Neural cell (in vitro differentiated cells): ENCODE results near the gene WSB1. TPM values are rescaled to one million over a fixed set of nuclear protein-coding genes. Genes with fewer than 3 reads are reported as not detected.
"Not testable (repeated sequence)": the region's sequence is repeated elsewhere in the genome, so short reads cannot be mapped to it uniquely, and the experiment has no call there.

Experiments
- H2AFZ ChIP-seq: fragments of 200-600, 300-800 bp; sonication (generic), shearing (Covaris generic); 2 replicates; pipeline ENCODE4 v1.6.0; 2014; ENCODE audit warnings: low read depth, mild to moderate bottlenecking, antibody characterized with exemption, low read length, moderate library complexity
- H3F3A ChIP-seq: fragments of 200-600 bp; shearing (Covaris generic); 2 replicates; pipeline ENCODE4 v1.6.1; 2016; ENCODE audit warnings: mild to moderate bottlenecking, moderate library complexity, mixed read lengths, antibody characterized with exemption, low read length; ENCODE audit not compliant: insufficient read depth, poor library complexity, severe bottlenecking
- H3K27ac ChIP-seq: fragments of 200-600, 300-800 bp; sonication (generic), shearing (Covaris generic); 2 replicates; pipeline ENCODE4 v1.5.1; 2014; ENCODE audit warnings: mild to moderate bottlenecking, low read length, moderate library complexity
- H3K27me3 ChIP-seq: fragments of 300-800, 200-600 bp; sonication (generic), shearing (Covaris generic); 2 replicates; pipeline ENCODE4 v1.6.0; 2014; ENCODE audit warnings: mild to moderate bottlenecking, low read depth, low read length, moderate library complexity; ENCODE audit not compliant: insufficient read depth
- H3K36me3 ChIP-seq: fragments of 300-800, 200-600 bp; sonication (generic), shearing (Covaris generic); 2 replicates; pipeline ENCODE4 v1.5.1; 2014; ENCODE audit warnings: mild to moderate bottlenecking, antibody characterized with exemption, low read length, moderate library complexity; ENCODE audit not compliant: insufficient read depth
- H3K4me2 ChIP-seq: fragments of 300-800, 200-600 bp; sonication (generic), shearing (Covaris generic); 2 replicates; pipeline ENCODE4 v1.6.0; 2014; ENCODE audit warnings: mild to moderate bottlenecking, low read length
- H3K4me3 ChIP-seq: fragments of 300-800, 200-600 bp; sonication (generic), shearing (Covaris generic); 2 replicates; pipeline ENCODE4 v1.5.1; 2014; ENCODE audit warnings: mild to moderate bottlenecking, low read length, moderate library complexity
- H3K79me2 ChIP-seq: fragments of 200-600 bp; shearing (Covaris generic); replicated peaks from 2 replicates; pipeline ENCODE4 v1.6.0; 2014; ENCODE audit warnings: mild to moderate bottlenecking, low read length, moderate library complexity; ENCODE audit not compliant: insufficient read depth
- H3K9ac ChIP-seq: fragments of 300-800, 200-600 bp; sonication (generic), shearing (Covaris generic); 2 replicates; pipeline ENCODE4 v1.6.1; 2016; ENCODE audit warnings: mild to moderate bottlenecking, low read length, mixed read lengths
- H3K9me2 ChIP-seq: fragments of 200-600 bp; shearing (Covaris generic); 2 replicates; pipeline ENCODE4 v1.6.1; 2016; ENCODE audit warnings: mild to moderate bottlenecking, low read length, mixed read lengths; ENCODE audit not compliant: insufficient read depth
- H3K9me3 ChIP-seq: fragments of 200-600, 300-800 bp; sonication (generic), shearing (Covaris generic); 2 replicates; pipeline ENCODE4 v1.6.1; 2016; ENCODE audit warnings: mild to moderate bottlenecking, mixed run types, low read length, moderate library complexity, mixed read lengths
- H4K20me1 ChIP-seq: fragments of 200-600 bp; shearing (Covaris generic); 2 replicates; pipeline ENCODE4 v1.6.1; 2016; ENCODE audit warnings: mild to moderate bottlenecking, mixed run types; ENCODE audit not compliant: insufficient read depth
- EP300 ChIP-seq: fragments of 450-650 bp; conservative IDR thresholded peaks from 2 replicates; pipeline ENCODE4 v1.6.1; 2014; ENCODE audit warnings: antibody characterized with exemption, mild to moderate bottlenecking, moderate library complexity; ENCODE audit not compliant: poor library complexity, severe bottlenecking
- EZH2 ChIP-seq: fragments of 200-600, 300-800 bp; shearing (Covaris generic), sonication (generic); IDR thresholded peaks from 2 replicates; pipeline ENCODE4 v1.6.1; 2014; ENCODE audit warnings: antibody characterized with exemption, low read length, borderline replicate concordance, mild to moderate bottlenecking; ENCODE audit not compliant: insufficient read depth, poor library complexity, severe bottlenecking
- MXI1 ChIP-seq: fragments of 450-650 bp; conservative IDR thresholded peaks from 2 replicates; pipeline ENCODE4 v1.6.1; 2014; ENCODE audit warnings: antibody characterized with exemption, mild to moderate bottlenecking; ENCODE audit not compliant: poor library complexity, severe bottlenecking
- POLR2AphosphoS5 ChIP-seq: IDR thresholded peaks from 2 replicates; pipeline ENCODE4 v1.6.1; 2012
- RAD21 ChIP-seq: fragments of 450-650 bp; conservative IDR thresholded peaks from 2 replicates; pipeline ENCODE4 v1.6.1; 2014; ENCODE audit warnings: antibody characterized with exemption, mild to moderate bottlenecking, moderate library complexity
- SMC3 ChIP-seq: fragments of 450-650 bp; conservative IDR thresholded peaks from 2 replicates; pipeline ENCODE4 v1.6.1; 2014; ENCODE audit warnings: antibody characterized with exemption, mild to moderate bottlenecking, moderate library complexity; ENCODE audit not compliant: poor library complexity
- TAF1 ChIP-seq: IDR thresholded peaks from 2 replicates; pipeline ENCODE4 v1.6.1; 2012; ENCODE audit warnings: low read depth
- polyA plus RNA-seq: library from polyadenylated mRNA; depleted of rRNA; stranded (reverse); fragments of >200 nt; gene quantifications from 2 replicates; pipeline ENCODE4 v1.2.3, GENCODE V29; 2014
- TF ChIP-seq, protein P1 (sequence below): fragments of 450-650 bp; IDR thresholded peaks from 2 replicates; pipeline ENCODE4 v1.5.1; 2014; ENCODE audit warnings: antibody characterized with exemption, mild to moderate bottlenecking, moderate library complexity; ENCODE audit not compliant: poor library complexity, severe bottlenecking

WSB1 gene
- polyA plus RNA-seq, 1 donor from 2014 or later = 1,828 TPM

- H3K9ac ChIP-seq = no peak overlapping the region
- H3K4me3 ChIP-seq = no peak overlapping the region
- H3K79me2 ChIP-seq = no peaks in the 10 kb centered on the region
- no peaks in the 10 kb centered on the region for H3K27me3 ChIP-seq
- TF ChIP-seq RAD21 = no peak
- TF ChIP-seq TAF1 = no peak
- TF ChIP-seq MXI1 = no peak
- no peak for TF ChIP-seq SMC3
- TF ChIP-seq EZH2 = no peak
- TF ChIP-seq EP300 = no peak
- TF ChIP-seq, protein P1, sequence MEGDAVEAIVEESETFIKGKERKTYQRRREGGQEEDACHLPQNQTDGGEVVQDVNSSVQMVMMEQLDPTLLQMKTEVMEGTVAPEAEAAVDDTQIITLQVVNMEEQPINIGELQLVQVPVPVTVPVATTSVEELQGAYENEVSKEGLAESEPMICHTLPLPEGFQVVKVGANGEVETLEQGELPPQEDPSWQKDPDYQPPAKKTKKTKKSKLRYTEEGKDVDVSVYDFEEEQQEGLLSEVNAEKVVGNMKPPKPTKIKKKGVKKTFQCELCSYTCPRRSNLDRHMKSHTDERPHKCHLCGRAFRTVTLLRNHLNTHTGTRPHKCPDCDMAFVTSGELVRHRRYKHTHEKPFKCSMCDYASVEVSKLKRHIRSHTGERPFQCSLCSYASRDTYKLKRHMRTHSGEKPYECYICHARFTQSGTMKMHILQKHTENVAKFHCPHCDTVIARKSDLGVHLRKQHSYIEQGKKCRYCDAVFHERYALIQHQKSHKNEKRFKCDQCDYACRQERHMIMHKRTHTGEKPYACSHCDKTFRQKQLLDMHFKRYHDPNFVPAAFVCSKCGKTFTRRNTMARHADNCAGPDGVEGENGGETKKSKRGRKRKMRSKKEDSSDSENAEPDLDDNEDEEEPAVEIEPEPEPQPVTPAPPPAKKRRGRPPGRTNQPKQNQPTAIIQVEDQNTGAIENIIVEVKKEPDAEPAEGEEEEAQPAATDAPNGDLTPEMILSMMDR = no peak
- H3K9me3 ChIP-seq = no peaks in the 10 kb centered on the region
- no peaks in the 10 kb centered on the region for H3K36me3 ChIP-seq
- H2AFZ ChIP-seq = no peak overlapping the region
- no peaks in the 10 kb centered on the region for H3F3A ChIP-seq
- no peaks in the 10 kb centered on the region for H3K9me2 ChIP-seq
- H3K27ac ChIP-seq = no peak overlapping the region
- no peak overlapping the region for H3K4me2 ChIP-seq
- no peaks in the 10 kb centered on the region for H4K20me1 ChIP-seq
These were observed 46.0 kb upstream of the WSB1 start for GRCh38 chr17:27247958-27248342.

- not testable (repeated sequence) for H2AFZ ChIP-seq, H3F3A ChIP-seq, H3K9me3 ChIP-seq, H3K27me3 ChIP-seq, H3K27ac ChIP-seq, H3K36me3 ChIP-seq, H4K20me1 ChIP-seq, H3K9ac ChIP-seq, H3K9me2 ChIP-seq, H3K79me2 ChIP-seq, H3K4me2 ChIP-seq, H3K4me3 ChIP-seq
These were observed 43.1 kb upstream of the WSB1 start for GRCh38 chr17:27250791-27251190.

DNA sequence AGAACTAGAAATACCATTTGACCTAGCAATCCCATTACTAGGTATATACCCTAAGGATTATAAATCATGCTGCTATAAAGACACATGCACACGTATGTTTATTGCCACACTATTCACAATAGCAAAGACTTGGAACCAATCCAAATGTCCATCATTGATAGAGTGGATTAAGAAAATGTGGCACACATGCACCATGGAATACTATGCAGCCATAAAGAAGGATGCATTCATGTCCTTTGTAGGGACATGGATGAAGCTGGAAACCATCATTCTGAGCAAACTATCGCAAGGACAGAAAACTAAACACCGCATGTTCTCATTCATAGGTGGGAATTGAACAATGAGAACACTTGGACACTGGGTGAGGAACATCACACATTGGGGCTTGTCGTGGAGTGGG is 39.1 kb upstream of the WSB1 start:
- H3F3A ChIP-seq, H2AFZ ChIP-seq, H3K79me2 ChIP-seq, H3K36me3 ChIP-seq, H3K4me2 ChIP-seq, H3K4me3 ChIP-seq, H3K27ac ChIP-seq, H3K9me2 ChIP-seq, H3K27me3 ChIP-seq, H3K9ac ChIP-seq, H4K20me1 ChIP-seq, H3K9me3 ChIP-seq: not testable (repeated sequence)

DNA sequence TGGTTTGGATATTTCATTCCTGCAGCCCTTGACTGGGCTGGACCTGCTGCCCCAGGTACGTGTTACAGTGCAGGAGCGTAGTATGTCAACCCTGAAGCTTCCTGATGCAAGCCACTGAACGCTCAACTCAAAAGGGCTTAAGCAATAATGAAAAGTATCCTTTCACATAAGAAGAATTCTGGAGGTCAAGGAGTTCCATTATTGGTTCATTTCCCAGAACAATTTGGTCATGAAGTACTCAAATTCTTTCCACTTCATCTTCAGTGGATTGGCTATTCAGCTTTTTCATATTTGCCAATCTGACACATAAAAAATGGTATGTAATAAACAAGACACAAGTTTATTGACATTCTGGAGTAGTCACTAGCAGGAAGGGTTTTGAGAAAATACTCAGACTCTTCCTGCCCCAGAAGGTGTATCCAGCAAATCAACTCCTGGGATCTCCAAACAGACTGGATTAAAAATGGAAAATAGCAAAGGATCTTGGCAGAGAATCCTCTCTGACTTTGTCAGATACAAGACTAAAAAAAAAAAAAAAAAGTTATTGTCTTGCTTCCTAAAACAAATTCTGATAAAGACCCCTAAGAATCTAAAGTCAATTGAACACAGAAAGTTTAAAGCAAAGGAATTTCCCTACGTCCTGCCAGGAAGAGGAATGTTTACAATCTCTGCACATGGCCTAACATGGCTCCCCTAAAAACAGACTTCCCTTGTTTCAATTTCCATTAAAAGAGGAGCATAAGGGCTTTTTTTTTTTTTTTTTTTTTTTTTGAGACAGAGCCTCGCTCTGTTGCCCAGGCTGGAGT is 37.5 kb upstream of the WSB1 start:
- H3K36me3 ChIP-seq = no peaks in the 10 kb centered on the region
- H3K27ac ChIP-seq = no peak overlapping the region
- H3K4me3 ChIP-seq = no peak overlapping the region
- H3F3A ChIP-seq = no peaks in the 10 kb centered on the region
- H3K9me2 ChIP-seq = no peaks in the 10 kb centered on the region
- no peak overlapping the region for H3K4me2 ChIP-seq
- no peak overlapping the region for H2AFZ ChIP-seq
- TF ChIP-seq, protein P1 = no peak
- no peak for TF ChIP-seq POLR2AphosphoS5
- H3K9me3 ChIP-seq = no peaks in the 10 kb centered on the region
- no peaks in the 10 kb centered on the region for H3K27me3 ChIP-seq
- H4K20me1 ChIP-seq = no peaks in the 10 kb centered on the region
- no peaks in the 10 kb centered on the region for H3K79me2 ChIP-seq
- H3K9ac ChIP-seq = no peak overlapping the region
